PC-9 (cell line): ENCODE data around the gene MYBPH. TPM values are rescaled to one million over a fixed set of nuclear protein-coding genes. Genes with fewer than 3 reads are reported as not detected.

Experiments used
- BruUV-seq: library from RNA; stranded (reverse); fragments of 400-500 nt; replicated peaks from 2 replicates; lab custom pipeline; 2021; lab: Mats Ljungman, UMichigan
- CTCF ChIA-PET: fragments of 300-600 bp; sonication (Branson Sonifier 250); formaldehyde crosslinking; loops from one replicate; lab custom pipeline; 2022; ENCODE audit warnings: antibody characterized with exemption; lab: Charles Lee
- POLR2A ChIA-PET: fragments of 300-600 bp; sonication (Branson Sonifier 250); formaldehyde crosslinking; loops from one replicate; lab custom pipeline; 2022; ENCODE audit warnings: antibody characterized with exemption; ENCODE audit not compliant: unreplicated experiment; lab: Charles Lee
- DNase-seq, 2 experiments: peaks; one replicate each; pipeline versions ENCODE4 v3.0.0 to v3.0.0-alpha.2; 2015 to 2022; ENCODE audit warnings: mixed read lengths in 1 of 2
- H2AFZ ChIP-seq: fragments of 200-600 bp; sonication (generic); 2 replicates; pipeline ENCODE4 v1.8.1; 2017; ENCODE audit warnings: antibody characterized with exemption
- H3F3A ChIP-seq: fragments of 200-600 bp; sonication (generic); 2 replicates; pipeline ENCODE4 v1.8.1; 2017; ENCODE audit warnings: antibody characterized with exemption, mild to moderate bottlenecking, low read depth; ENCODE audit not compliant: insufficient read depth
- H3K27ac ChIP-seq: fragments of 200-600 bp; sonication (generic); 2 replicates; pipeline ENCODE4 v1.6.1; 2016; ENCODE audit warnings: mixed run types
- H3K27me3 ChIP-seq: fragments of 200-600 bp; sonication (generic); 2 replicates; pipeline ENCODE4 v1.6.1; 2016; ENCODE audit warnings: low read depth, mixed run types; ENCODE audit not compliant: insufficient read depth
- H3K36me3 ChIP-seq: fragments of 200-600 bp; sonication (generic); 2 replicates; pipeline ENCODE4 v1.6.1; 2016; ENCODE audit warnings: low read depth, mixed run types
- H3K4me1 ChIP-seq: fragments of 200-600 bp; sonication (generic); replicated peaks from 2 replicates; pipeline ENCODE4 v1.6.1; 2016; ENCODE audit warnings: mixed run types; ENCODE audit not compliant: insufficient read depth
- H3K4me2 ChIP-seq: fragments of 200-600 bp; sonication (generic); 2 replicates; pipeline ENCODE4 v1.6.1; 2017; ENCODE audit warnings: mixed run types
- H3K4me3 ChIP-seq: fragments of 200-600 bp; sonication (generic); 2 replicates; pipeline ENCODE4 v1.6.1; 2016; ENCODE audit warnings: mixed run types
- H3K79me2 ChIP-seq: fragments of 200-600 bp; sonication (generic); 2 replicates; pipeline ENCODE4 v1.6.1; 2017; ENCODE audit warnings: low read depth, mixed run types
- H3K9me2 ChIP-seq: fragments of 200-600 bp; sonication (generic); 2 replicates; pipeline ENCODE4 v1.8.1; 2017; ENCODE audit warnings: mild to moderate bottlenecking; ENCODE audit not compliant: insufficient read depth
- H3K9me3 ChIP-seq: fragments of 200-600 bp; sonication (generic); 2 replicates; pipeline ENCODE4 v1.8.1; 2016; ENCODE audit warnings: low read depth; ENCODE audit not compliant: insufficient read depth
- H4K20me1 ChIP-seq: fragments of 200-600 bp; sonication (generic); 2 replicates; pipeline ENCODE4 v1.8.1; 2017; ENCODE audit not compliant: insufficient read depth
- EZH2 ChIP-seq: fragments of 200-600 bp; sonication (generic); IDR thresholded peaks from 2 replicates; pipeline ENCODE4 v1.8.0; 2017; ENCODE audit warnings: antibody characterized with exemption, low read depth
- intact Hi-C: fragments of 100-400 bp; cut with micrococcal nuclease; formaldehyde crosslinking; loops from one replicate; pipeline ENCODE4 v1.10.0; 2022; ENCODE audit not compliant: unreplicated experiment
- total RNA-seq: library from RNA; stranded (reverse); gene quantifications from 2 replicates; pipeline ENCODE4 v1.2.3, GENCODE V29; 2021
- TF ChIP-seq, protein P1 (sequence below): fragments of 200-600 bp; sonication (generic); conservative IDR thresholded peaks from 2 replicates; pipeline ENCODE4 v1.6.1; 2017; ENCODE audit warnings: mixed run types, antibody characterized with exemption, mild to moderate bottlenecking, moderate library complexity

The MYBPH gene
- total RNA-seq, 1 experiment from 2014 or later, result not detected

DNA sequence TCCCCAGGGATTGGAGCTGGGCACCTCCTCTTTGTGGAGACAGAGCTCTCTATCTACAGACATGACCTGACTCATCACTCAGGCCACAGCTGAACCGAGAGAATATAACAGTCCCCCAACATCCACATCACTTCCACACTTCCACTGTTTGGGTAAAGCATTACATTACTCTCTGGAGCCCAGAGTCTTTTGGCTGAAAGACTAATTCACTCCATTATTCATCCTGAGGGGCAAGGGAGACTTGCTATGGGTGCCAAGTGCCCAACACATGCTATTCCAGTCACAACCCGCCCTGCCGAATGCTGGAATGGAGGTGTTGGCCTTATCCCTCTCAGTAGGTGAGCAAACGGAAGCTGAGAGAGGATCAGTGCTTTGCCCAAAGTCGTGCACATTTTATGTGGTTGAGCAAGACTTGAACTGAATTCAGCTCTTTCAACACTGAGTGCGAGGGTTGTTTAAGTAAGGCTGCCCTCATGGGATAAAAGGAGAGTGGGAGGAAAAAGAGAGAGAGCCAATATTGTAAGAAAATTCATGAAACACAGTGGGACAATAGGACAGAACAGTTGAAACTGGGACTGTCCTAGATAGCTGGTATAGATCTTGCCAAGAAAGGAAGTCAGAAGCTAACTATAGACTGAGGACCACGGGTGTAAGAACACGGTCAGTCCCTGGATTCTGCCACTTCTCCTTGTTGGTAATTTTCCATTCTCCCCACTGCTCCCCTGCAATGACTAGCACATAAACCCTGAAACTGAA lies 24.4 kb upstream of the MYBPH start:
- TF ChIP-seq, protein P1, sequence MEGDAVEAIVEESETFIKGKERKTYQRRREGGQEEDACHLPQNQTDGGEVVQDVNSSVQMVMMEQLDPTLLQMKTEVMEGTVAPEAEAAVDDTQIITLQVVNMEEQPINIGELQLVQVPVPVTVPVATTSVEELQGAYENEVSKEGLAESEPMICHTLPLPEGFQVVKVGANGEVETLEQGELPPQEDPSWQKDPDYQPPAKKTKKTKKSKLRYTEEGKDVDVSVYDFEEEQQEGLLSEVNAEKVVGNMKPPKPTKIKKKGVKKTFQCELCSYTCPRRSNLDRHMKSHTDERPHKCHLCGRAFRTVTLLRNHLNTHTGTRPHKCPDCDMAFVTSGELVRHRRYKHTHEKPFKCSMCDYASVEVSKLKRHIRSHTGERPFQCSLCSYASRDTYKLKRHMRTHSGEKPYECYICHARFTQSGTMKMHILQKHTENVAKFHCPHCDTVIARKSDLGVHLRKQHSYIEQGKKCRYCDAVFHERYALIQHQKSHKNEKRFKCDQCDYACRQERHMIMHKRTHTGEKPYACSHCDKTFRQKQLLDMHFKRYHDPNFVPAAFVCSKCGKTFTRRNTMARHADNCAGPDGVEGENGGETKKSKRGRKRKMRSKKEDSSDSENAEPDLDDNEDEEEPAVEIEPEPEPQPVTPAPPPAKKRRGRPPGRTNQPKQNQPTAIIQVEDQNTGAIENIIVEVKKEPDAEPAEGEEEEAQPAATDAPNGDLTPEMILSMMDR, result no peak
- TF ChIP-seq EZH2, result no peak
- no peak for DNase-seq
- no TSS peak for BruUV-seq

DNA sequence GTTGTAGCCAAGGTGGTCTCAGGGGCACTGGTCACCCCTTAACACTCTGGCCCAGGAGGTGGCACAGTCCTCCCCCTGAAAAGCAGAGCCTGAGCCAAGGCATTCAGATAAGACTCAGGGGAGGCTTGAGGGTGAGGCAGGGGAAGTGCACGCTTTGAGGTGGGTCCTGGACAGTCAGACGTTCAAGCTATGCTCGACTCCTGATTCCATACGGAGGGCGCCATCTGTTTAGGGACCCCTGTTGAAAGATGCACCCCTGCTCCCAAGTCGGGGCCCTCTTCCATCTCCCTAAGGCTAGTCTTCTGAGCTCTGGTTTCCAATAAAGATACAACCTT lies 23.8 kb upstream of the MYBPH start:
- H3K4me2 ChIP-seq, result no peak overlapping the region
- H3K36me3 ChIP-seq, result no peaks in the 10 kb centered on the region
- H3K4me1 ChIP-seq, result 0 out of 2 replicates have a peak, but pooled peaks cover 3% of the 10 kb centered on the region
- TF ChIP-seq, protein P1, result no peak
- no peak for TF ChIP-seq EZH2
- POLR2A ChIA-PET, result no interaction called here
- no peak overlapping the region for H3K4me3 ChIP-seq
- DNase-seq, result no peak
- no TSS peak for BruUV-seq
- H3K9me3 ChIP-seq, result no peaks in the 10 kb centered on the region
- no peaks in the 10 kb centered on the region for H3K79me2 ChIP-seq
- H2AFZ ChIP-seq, result no peak overlapping the region
- CTCF ChIA-PET, result interaction anchor here (0.6 kb wide), 1 partner anchor 136 kb away, joined by 3 read pairs; no protein-coding TSS in a partner anchor
- no peaks in the 10 kb centered on the region for H3F3A ChIP-seq
- H3K27me3 ChIP-seq, result no peaks in the 10 kb centered on the region
- intact Hi-C loops, result no loop called here
- H3K27ac ChIP-seq, result no peak overlapping the region
- H3K9me2 ChIP-seq, result no peaks in the 10 kb centered on the region
- H4K20me1 ChIP-seq, result no peaks in the 10 kb centered on the region

More for the DNA sequence above, 24.4 kb upstream of the MYBPH start:
- H3K4me3 ChIP-seq, result no peak overlapping the region
- intact Hi-C loops, result no loop called here
- no peaks in the 10 kb centered on the region for H3K9me2 ChIP-seq
- 0 out of 2 replicates have a peak, but pooled peaks cover 3% of the 10 kb centered on the region for H3K4me1 ChIP-seq
- H3F3A ChIP-seq, result no peaks in the 10 kb centered on the region
- H3K27me3 ChIP-seq, result no peaks in the 10 kb centered on the region
- ChIA-PET POLR2A (interaction anchor here (0.7 kb wide), 1 partner anchor 339 kb away, joined by 3 read pairs; no protein-coding TSS in a partner anchor), CTCF (interaction anchor here (0.6 kb wide), 2 partner anchors 20 to 136 kb away, joined by 3 to 4 read pairs; no protein-coding TSS in a partner anchor)
- no peak overlapping the region for H3K4me2 ChIP-seq
- H3K36me3 ChIP-seq, result no peaks in the 10 kb centered on the region
- H3K79me2 ChIP-seq, result no peaks in the 10 kb centered on the region
- no peaks in the 10 kb centered on the region for H4K20me1 ChIP-seq
- no peaks in the 10 kb centered on the region for H3K9me3 ChIP-seq
- H3K27ac ChIP-seq, result no peak overlapping the region
- H2AFZ ChIP-seq, result no peak overlapping the region

DNA sequence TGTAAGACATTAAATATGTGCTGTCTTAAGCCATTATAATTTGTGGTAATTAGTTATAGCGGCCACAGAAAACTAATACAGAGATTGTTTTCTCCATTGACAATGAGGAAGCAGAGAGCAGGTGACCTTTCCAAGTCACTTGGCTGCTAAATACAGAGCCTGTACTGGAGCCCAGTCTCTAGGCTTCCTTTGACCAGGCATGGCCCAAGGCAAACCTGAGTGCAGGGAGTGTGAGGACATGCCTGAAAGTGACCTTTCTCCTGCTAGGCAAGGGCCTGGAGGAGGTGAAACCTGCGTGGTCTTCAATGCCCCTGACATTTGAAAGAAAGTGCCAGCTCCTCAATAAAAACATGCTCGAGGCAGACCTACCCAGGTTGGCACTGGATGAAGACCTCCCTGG lies 23.4 kb upstream of the MYBPH start:
- Histone ChIP-seq H3K9me3 (no peaks in the 10 kb centered on the region), H4K20me1 (no peaks in the 10 kb centered on the region), H2AFZ (no peak overlapping the region), H3K27me3 (no peaks in the 10 kb centered on the region), H3K9me2 (no peaks in the 10 kb centered on the region), H3K79me2 (no peaks in the 10 kb centered on the region), H3K4me2 (no peak overlapping the region), H3K4me3 (no peak overlapping the region), H3F3A (no peaks in the 10 kb centered on the region), H3K36me3 (no peaks in the 10 kb centered on the region), H3K4me1 (0 out of 2 replicates have a peak, but pooled peaks cover 3% of the 10 kb centered on the region), H3K27ac (no peak overlapping the region)
- POLR2A ChIA-PET, result no interaction called here
- CTCF ChIA-PET, result interaction anchor here (0.6 kb wide), 1 partner anchor 137 kb away, joined by 3 read pairs; no protein-coding TSS in a partner anchor
- DNase-seq, result no peak
- TF ChIP-seq, protein P1, result no peak
- no peak for TF ChIP-seq EZH2
- no TSS peak for BruUV-seq
- intact Hi-C loops, result no loop called here
